Measurements from ENCODE around the gene EGFL8. TPM values are rescaled to one million over a fixed set of nuclear protein-coding genes. Genes with fewer than 3 reads are reported as not detected.

EGFL8 gene
- total and polyA plus RNA-seq, 9 of the 15 experiments (the other 6 are each of a cell fraction or from before 2014, with no cell fraction given), result 2.2 to 47.4 (median 14.2) TPM

- no peak overlapping the region for H2AFZ ChIP-seq (ENCODE audit: low read depth, low read length)
- FAIRE-seq (no peak), DNase-seq (ENCODE audit: extremely low read depth in 1 of 4, low spot score in 3 of 4) (no peak), ATAC-seq (no peak)
- no peaks in the 10 kb centered on the region for H3K9me3 ChIP-seq (replicated peaks; ENCODE audit: control insufficient read depth, insufficient read depth, low read depth, low read length)
- no TSS peak for BruUV-seq (replicated peaks)
- no peak overlapping the region for H3K27ac ChIP-seq (ENCODE audit: extremely low read depth, low read depth, low read length)
- CTCF ChIA-PET (ENCODE audit: low intra/inter-chr PET ratio), result no interaction called here
- H3K4me1 ChIP-seq (replicated peaks in 1 of 2; ENCODE audit: control insufficient read depth in 2 of 2, insufficient read depth in 2 of 2, low read length in 2 of 2), result peaks cover 8 to 16% of the 10 kb centered on the region in 2 experiments; a peak in 4 of 5 replicates
- WGBS (ENCODE audit: insufficient coverage, low coverage, missing lambda C conversion rate), result 61% methylated on average over 11 of the region's 11 CpGs
- no peak overlapping the region for H3K4me2 ChIP-seq (ENCODE audit: insufficient read depth, low read length)
- intact Hi-C loops (cut with micrococcal nuclease) (no loop called here), in situ Hi-C loops (cut with MboI) (no loop called here)
- no peak overlapping the region for H3K4me3 ChIP-seq
- no peaks in the 10 kb centered on the region; the same call in 1 of the 2 replicates for H4K20me1 ChIP-seq (replicated peaks; ENCODE audit: control insufficient read depth, insufficient read depth, low read length)
- H3K79me2 ChIP-seq (ENCODE audit: control insufficient read depth, insufficient read depth, low read length), result no peaks in the 10 kb centered on the region
- H3K9ac ChIP-seq (ENCODE audit: insufficient read depth in 1 of 2, low read depth in 2 of 2, low read length in 2 of 2), result no peak overlapping the region
- H3K36me3 ChIP-seq (ENCODE audit: control insufficient read depth, insufficient read depth, low read length), result no peaks in the 10 kb centered on the region
- POLR2A ChIA-PET, result interaction anchor here (0.8 to 1.0 kb wide), 3 partner anchors 14 to 33 kb away, joined by 3 to 4 read pairs (median 3); no protein-coding TSS in a partner anchor
- no peaks in the 10 kb centered on the region for H3K9me1 ChIP-seq (ENCODE audit: control insufficient read depth, insufficient read depth, low read length)
- H3K27me3 ChIP-seq (ENCODE audit: control insufficient read depth in 2 of 2, insufficient read depth in 2 of 2, low read length in 2 of 2), result peaks cover 18 to 46% of the 10 kb centered on the region in 2 experiments; a peak in 4 of 5 replicates
- TF ChIP-seq ZNF12 (CRISPR knock-in tag; IDR thresholded peaks at IDR 0.05), result no peak
- TF ChIP-seq, protein P1, sequence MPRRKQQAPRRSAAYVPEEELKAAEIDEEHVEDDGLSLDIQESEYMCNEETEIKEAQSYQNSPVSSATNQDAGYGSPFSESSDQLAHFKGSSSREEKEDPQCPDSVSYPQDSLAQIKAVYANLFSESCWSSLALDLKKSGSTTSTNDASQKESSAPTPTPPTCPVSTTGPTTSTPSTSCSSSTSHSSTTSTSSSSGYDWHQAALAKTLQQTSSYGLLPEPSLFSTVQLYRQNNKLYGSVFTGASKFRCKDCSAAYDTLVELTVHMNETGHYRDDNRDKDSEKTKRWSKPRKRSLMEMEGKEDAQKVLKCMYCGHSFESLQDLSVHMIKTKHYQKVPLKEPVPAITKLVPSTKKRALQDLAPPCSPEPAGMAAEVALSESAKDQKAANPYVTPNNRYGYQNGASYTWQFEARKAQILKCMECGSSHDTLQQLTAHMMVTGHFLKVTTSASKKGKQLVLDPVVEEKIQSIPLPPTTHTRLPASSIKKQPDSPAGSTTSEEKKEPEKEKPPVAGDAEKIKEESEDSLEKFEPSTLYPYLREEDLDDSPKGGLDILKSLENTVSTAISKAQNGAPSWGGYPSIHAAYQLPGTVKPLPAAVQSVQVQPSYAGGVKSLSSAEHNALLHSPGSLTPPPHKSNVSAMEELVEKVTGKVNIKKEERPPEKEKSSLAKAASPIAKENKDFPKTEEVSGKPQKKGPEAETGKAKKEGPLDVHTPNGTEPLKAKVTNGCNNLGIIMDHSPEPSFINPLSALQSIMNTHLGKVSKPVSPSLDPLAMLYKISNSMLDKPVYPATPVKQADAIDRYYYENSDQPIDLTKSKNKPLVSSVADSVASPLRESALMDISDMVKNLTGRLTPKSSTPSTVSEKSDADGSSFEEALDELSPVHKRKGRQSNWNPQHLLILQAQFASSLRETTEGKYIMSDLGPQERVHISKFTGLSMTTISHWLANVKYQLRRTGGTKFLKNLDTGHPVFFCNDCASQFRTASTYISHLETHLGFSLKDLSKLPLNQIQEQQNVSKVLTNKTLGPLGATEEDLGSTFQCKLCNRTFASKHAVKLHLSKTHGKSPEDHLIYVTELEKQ (CRISPR knock-in tag; IDR thresholded peaks at IDR 0.05), result no peak
- TF ChIP-seq SMAD4 (CRISPR knock-in tag; conservative IDR thresholded peaks at IDR 0.05), result no peak
- no peak for TF ChIP-seq FOXO4 (CRISPR knock-in tag; IDR thresholded peaks at IDR 0.05)
- TF ChIP-seq RFX7 (CRISPR knock-in tag; IDR thresholded peaks at IDR 0.05), result no peak
- no peak for TF ChIP-seq CBFB (CRISPR knock-in tag; IDR thresholded peaks at IDR 0.05)
- TF ChIP-seq, protein P2, sequence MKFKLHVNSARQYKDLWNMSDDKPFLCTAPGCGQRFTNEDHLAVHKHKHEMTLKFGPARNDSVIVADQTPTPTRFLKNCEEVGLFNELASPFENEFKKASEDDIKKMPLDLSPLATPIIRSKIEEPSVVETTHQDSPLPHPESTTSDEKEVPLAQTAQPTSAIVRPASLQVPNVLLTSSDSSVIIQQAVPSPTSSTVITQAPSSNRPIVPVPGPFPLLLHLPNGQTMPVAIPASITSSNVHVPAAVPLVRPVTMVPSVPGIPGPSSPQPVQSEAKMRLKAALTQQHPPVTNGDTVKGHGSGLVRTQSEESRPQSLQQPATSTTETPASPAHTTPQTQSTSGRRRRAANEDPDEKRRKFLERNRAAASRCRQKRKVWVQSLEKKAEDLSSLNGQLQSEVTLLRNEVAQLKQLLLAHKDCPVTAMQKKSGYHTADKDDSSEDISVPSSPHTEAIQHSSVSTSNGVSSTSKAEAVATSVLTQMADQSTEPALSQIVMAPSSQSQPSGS (CRISPR knock-in tag; IDR thresholded peaks at IDR 0.05), result no peak
- TF ChIP-seq SOX6 (IDR thresholded peaks at IDR 0.05), result no peak
- TF ChIP-seq SP2 (IDR thresholded peaks at IDR 0.05; ENCODE audit: extremely low read depth, low read depth, low read length, poor library complexity, severe bottlenecking), result no peak
- TF ChIP-seq ZNF24 (IDR thresholded peaks at IDR 0.05), result no peak
- TF ChIP-seq ZNF324 (CRISPR knock-in tag; IDR thresholded peaks at IDR 0.05), result no peak
- TF ChIP-seq ESRRA (IDR thresholded peaks at IDR 0.05; ENCODE audit: borderline replicate concordance, low read depth), result no peak
- TF ChIP-seq ZNF583 (CRISPR knock-in tag; IDR thresholded peaks at IDR 0.05), result no peak
- no peak for TF ChIP-seq ZNF354B (CRISPR knock-in tag; IDR thresholded peaks at IDR 0.05)
- TF ChIP-seq, protein P3, sequence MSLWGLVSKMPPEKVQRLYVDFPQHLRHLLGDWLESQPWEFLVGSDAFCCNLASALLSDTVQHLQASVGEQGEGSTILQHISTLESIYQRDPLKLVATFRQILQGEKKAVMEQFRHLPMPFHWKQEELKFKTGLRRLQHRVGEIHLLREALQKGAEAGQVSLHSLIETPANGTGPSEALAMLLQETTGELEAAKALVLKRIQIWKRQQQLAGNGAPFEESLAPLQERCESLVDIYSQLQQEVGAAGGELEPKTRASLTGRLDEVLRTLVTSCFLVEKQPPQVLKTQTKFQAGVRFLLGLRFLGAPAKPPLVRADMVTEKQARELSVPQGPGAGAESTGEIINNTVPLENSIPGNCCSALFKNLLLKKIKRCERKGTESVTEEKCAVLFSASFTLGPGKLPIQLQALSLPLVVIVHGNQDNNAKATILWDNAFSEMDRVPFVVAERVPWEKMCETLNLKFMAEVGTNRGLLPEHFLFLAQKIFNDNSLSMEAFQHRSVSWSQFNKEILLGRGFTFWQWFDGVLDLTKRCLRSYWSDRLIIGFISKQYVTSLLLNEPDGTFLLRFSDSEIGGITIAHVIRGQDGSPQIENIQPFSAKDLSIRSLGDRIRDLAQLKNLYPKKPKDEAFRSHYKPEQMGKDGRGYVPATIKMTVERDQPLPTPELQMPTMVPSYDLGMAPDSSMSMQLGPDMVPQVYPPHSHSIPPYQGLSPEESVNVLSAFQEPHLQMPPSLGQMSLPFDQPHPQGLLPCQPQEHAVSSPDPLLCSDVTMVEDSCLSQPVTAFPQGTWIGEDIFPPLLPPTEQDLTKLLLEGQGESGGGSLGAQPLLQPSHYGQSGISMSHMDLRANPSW (CRISPR knock-in tag; IDR thresholded peaks at IDR 0.05), result no peak
- TF ChIP-seq XRCC3 (IDR thresholded peaks at IDR 0.05), result no peak
These were observed 52.6 kb downstream of the EGFL8 start for GRCh38 chr6:32216998-32217397.

All from K562 (cell line).